D341Med (cell line): ENCODE results near the gene NUAK1.
"Not testable (repeated sequence)": the region's sequence is repeated elsewhere in the genome, so short reads cannot be mapped to it uniquely, and the experiment has no call there.

Experiments used
- DNase-seq: peaks from one replicate; pipeline ENCODE4 v3.0.0; 2012; ENCODE audit warnings: low spot score

NUAK1 gene

GRCh38 chr12:106146987-106147386, 8.2 kb upstream of the NUAK1 start:
- DNase-seq = no peak

GRCh38 chr12:106145539-106146447, 7.0 kb upstream of the NUAK1 start:
- DNase-seq = no peak

GRCh38 chr12:106144847-106145246, 6.1 kb upstream of the NUAK1 start:
- no peak for DNase-seq

- DNase-seq = no peak
Measured at GRCh38 chr12:106142591-106143261, 4.0 kb upstream of the NUAK1 start.

- not testable (repeated sequence) for DNase-seq
Measured at GRCh38 chr12:106141920-106142319, 3.2 kb upstream of the NUAK1 start.

- no peak for DNase-seq
Measured at GRCh38 chr12:106141452-106141851, 2.7 kb upstream of the NUAK1 start.

GRCh38 chr12:106141003-106141402, 2.2 kb upstream of the NUAK1 start:
- no peak for DNase-seq

GRCh38 chr12:106140223-106140986, 1.7 kb upstream of the NUAK1 start:
- DNase-seq = peak; percentile 38

GRCh38 chr12:106139422-106140171, 843 bp upstream of the NUAK1 start:
- DNase-seq = peak; percentile 79

GRCh38 chr12:106138357-106138632, 459 bp downstream of the NUAK1 start:
- peak; percentile 60 for DNase-seq

- peak; percentile 43 for DNase-seq
Measured at GRCh38 chr12:106137530-106138356, 1.0 kb downstream of the NUAK1 start.

GRCh38 chr12:106136263-106136662, 2.5 kb downstream of the NUAK1 start:
- peak; percentile 72 for DNase-seq

- DNase-seq = no peak
Measured at GRCh38 chr12:106135781-106136180, 3.0 kb downstream of the NUAK1 start.

GRCh38 chr12:106135075-106135474, 3.7 kb downstream of the NUAK1 start:
- no peak for DNase-seq

GRCh38 chr12:106134294-106134949, 4.3 kb downstream of the NUAK1 start:
- no peak for DNase-seq

GRCh38 chr12:106133136-106134087, 5.3 kb downstream of the NUAK1 start:
- no peak for DNase-seq

GRCh38 chr12:106132175-106133135, 6.3 kb downstream of the NUAK1 start:
- no peak for DNase-seq

GRCh38 chr12:106131676-106132075, 7.1 kb downstream of the NUAK1 start:
- no peak for DNase-seq
